Ovary (tissue), 9 donors: ENCODE measurements around the gene TNFSF8. TPM values are rescaled to one million over a fixed set of nuclear protein-coding genes. Genes with fewer than 3 reads are reported as not detected.

ENCODE experiments used
- DNase-seq, 5 donors: peaks; one replicate each; pipeline ENCODE4 v3.0.0-alpha.2; 2019 to 2020
- H3K27ac ChIP-seq, 2 donors: fragments of 200-600 bp; one replicate each; pipeline versions ENCODE4 v1.5.1 to v1.8.0; 2019 to 2022
- H3K27me3 ChIP-seq: fragments of 200-600 bp; one replicate; pipeline ENCODE4 v1.8.0; 2022
- H3K36me3 ChIP-seq: fragments of 200-600 bp; sonication (generic); one replicate; pipeline ENCODE4 v1.5.1; 2019
- H3K4me1 ChIP-seq: one replicate; pipeline ENCODE4 v1.8.1; 2013; ENCODE audit warnings: mild to moderate bottlenecking, moderate library complexity; ENCODE audit not compliant: insufficient read depth
- H3K4me3 ChIP-seq: fragments of 200-600 bp; sonication (generic); one replicate; pipeline ENCODE4 v1.5.1; 2017
- H3K9me3 ChIP-seq, 2 donors: fragments of 200-600 bp in 1 of 2; sonication (generic) in 1 of 2; one replicate each; pipeline versions ENCODE4 v1.5.1 to v1.8.1; 2013 to 2019; ENCODE audit warnings: mild to moderate bottlenecking in 1 of 2, moderate library complexity in 1 of 2
- EP300 ChIP-seq: sonication (generic); formaldehyde crosslinking; IDR thresholded peaks from one replicate; pipeline ENCODE4 v1.6.1; 2017; ENCODE audit warnings: antibody characterized with exemption
- POLR2A ChIP-seq: fragments of 450-650 bp; IDR thresholded peaks from one replicate; pipeline ENCODE4 v1.6.1; 2017; ENCODE audit warnings: antibody characterized with exemption, mild to moderate bottlenecking, moderate library complexity
- WGBS, 3 donors: extraction: QIAGEN DNeasy Blood & Tissue Kit in 1 of 3; methylation state at CpG; one replicate each; pipeline versions ENCODE4 v1.1.5 to v1.1.7; 2013 to 2017; 5-methylcytosine and 5-hydroxymethylcytosine counted together
- intact Hi-C, 4 donors: fragments of 100-400 bp; cut with DNase I; formaldehyde crosslinking; loops; one replicate each; pipeline versions ENCODE4 v1.11.0 to v1.15.1; 2022 to 2023
- polyA plus RNA-seq, 2 donors: library from polyadenylated mRNA; stranded (reverse); fragments of 200-250 nt in 1 of 2; fragments of 350-450 nt in 1 of 2; fragmentation: Illumina TruSeq in 1 of 2; extraction: RNeasy Lipid Tissue Mini Kit (QIAGEN cat#74804) in 1 of 2; gene quantifications; one replicate each; pipeline ENCODE4 v1.2.3, GENCODE V29; 2013 to 2014
- total RNA-seq, 7 donors: library from RNA; depleted of rRNA in 2 of 7; stranded (reverse); fragments of >200 nt in 2 of 7; fragmentation: NEBNext Ultra II Directional in 3 of 7; extraction: Animal tissue kit (Norgen Biotek cat#: 25700) in 3 of 7; gene quantifications; one replicate each; pipeline versions ENCODE4 v1.1.0 to v1.2.4, GENCODE V29; 2016 to 2023
- TF ChIP-seq, protein P1 (sequence below), 3 donors: fragments of 450-650 bp in 2 of 3; fragments of 200-600 bp in 1 of 3; IDR thresholded peaks; one replicate each; pipeline versions ENCODE4 v1.5.1 to v1.8.0; 2016 to 2022; ENCODE audit warnings: antibody characterized with exemption in 3 of 3, mild to moderate bottlenecking in 1 of 3
- donor health status: DM: no; HTN: no; CAD: no; lungs with moderate emphysema.
- donor health status: DM: no; HTN: no; CAD: no.
- donor health status: Bipolar disorder and iron deficiency.
- donor health status: DM: yes; HTN: yes; CAD: no.
- donor health status: DM: no; HTN: no; CAD: no.
- donor health status: DM: yes; HTN: yes; CAD: no.

TNFSF8 gene
- total and polyA plus RNA-seq, 9 donors = 0.38 to 5.2 (median 1.0) TPM

DNA sequence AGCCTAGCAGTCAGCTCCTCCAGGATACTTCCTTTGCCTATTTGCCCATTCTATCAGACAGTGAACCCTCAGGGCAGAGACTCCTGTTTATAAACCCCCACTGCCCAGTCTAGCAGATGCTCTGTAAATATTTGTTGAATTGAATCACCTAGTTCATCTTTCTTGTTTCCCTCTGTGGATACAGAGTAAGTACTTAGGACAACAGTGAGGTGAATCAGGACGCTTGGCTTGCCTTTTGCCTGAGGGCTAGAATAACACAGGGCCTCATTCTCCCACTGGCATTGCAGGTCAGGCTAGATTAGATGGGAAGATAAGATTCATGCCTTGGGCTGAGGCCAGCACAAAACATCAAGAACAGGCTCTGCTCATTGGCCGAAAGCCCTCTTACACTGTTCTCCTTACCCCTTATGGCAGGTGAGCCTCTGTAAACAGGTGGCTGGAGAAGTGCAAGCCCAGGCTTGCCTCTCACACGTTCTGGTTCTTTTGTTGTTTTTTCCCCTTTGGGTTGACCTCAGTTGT, 22.2 kb downstream of the TNFSF8 start:
- Histone ChIP-seq H3K9me3 (no peaks in the 10 kb centered on the region), H3K27me3 (no peaks in the 10 kb centered on the region), H3K36me3 (no peaks in the 10 kb centered on the region), H3K4me3 (no peak overlapping the region), H3K27ac (no peak overlapping the region), H3K4me1 (no peaks in the 10 kb centered on the region)
- DNase-seq = no peak
- 65 to 76% (median 69%) methylated on average over 3 of the region's 3 CpGs for WGBS, 3 donors
- intact Hi-C loops = loop anchor here in 1 of 4 donors (10.0 kb wide), 1 partner anchor 163 kb away; no protein-coding TSS in a partner anchor
- TF ChIP-seq, protein P1, sequence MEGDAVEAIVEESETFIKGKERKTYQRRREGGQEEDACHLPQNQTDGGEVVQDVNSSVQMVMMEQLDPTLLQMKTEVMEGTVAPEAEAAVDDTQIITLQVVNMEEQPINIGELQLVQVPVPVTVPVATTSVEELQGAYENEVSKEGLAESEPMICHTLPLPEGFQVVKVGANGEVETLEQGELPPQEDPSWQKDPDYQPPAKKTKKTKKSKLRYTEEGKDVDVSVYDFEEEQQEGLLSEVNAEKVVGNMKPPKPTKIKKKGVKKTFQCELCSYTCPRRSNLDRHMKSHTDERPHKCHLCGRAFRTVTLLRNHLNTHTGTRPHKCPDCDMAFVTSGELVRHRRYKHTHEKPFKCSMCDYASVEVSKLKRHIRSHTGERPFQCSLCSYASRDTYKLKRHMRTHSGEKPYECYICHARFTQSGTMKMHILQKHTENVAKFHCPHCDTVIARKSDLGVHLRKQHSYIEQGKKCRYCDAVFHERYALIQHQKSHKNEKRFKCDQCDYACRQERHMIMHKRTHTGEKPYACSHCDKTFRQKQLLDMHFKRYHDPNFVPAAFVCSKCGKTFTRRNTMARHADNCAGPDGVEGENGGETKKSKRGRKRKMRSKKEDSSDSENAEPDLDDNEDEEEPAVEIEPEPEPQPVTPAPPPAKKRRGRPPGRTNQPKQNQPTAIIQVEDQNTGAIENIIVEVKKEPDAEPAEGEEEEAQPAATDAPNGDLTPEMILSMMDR (IDR thresholded peaks at IDR 0.05) = no peak
- TF ChIP-seq EP300 (no peak), POLR2A (no peak)

DNA sequence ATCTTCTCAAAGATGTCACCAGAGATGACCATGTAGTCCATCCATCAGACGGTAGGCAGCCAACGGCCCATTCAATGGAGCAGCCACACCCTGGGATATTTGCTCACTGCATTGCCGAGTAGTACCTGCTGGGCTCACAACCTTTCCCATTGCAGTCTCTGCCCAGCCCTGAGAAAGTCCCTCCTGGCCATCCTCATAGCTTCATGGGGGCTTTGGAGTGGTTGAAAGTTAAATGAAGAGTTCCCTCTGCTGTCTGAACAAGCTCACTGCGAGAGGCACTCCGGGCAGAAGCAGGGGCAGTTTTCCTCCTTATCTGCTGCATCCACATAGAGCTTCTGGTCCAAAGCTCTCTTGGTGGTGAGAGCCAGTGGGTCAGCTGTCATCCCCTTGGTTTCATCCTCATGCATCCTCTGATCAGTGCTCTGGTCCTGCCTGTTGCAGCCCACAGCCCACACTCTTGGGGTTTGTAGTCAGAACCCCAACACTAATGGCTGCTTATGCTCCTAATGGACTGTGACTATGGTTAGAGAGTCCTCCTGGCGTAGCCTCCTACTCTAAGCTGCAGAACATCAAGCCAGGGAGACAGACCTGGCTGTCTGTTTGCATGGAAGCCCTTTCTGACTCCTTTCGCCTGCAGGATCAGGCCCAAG, 23.3 kb downstream of the TNFSF8 start:
- TF ChIP-seq EP300 (no peak), POLR2A (no peak)
- TF ChIP-seq, protein P1 (IDR thresholded peaks at IDR 0.05) = no peak
- intact Hi-C loops = loop anchor here in 1 of 4 donors (10.0 kb wide), 1 partner anchor 162 kb away; no protein-coding TSS in a partner anchor

DNA sequence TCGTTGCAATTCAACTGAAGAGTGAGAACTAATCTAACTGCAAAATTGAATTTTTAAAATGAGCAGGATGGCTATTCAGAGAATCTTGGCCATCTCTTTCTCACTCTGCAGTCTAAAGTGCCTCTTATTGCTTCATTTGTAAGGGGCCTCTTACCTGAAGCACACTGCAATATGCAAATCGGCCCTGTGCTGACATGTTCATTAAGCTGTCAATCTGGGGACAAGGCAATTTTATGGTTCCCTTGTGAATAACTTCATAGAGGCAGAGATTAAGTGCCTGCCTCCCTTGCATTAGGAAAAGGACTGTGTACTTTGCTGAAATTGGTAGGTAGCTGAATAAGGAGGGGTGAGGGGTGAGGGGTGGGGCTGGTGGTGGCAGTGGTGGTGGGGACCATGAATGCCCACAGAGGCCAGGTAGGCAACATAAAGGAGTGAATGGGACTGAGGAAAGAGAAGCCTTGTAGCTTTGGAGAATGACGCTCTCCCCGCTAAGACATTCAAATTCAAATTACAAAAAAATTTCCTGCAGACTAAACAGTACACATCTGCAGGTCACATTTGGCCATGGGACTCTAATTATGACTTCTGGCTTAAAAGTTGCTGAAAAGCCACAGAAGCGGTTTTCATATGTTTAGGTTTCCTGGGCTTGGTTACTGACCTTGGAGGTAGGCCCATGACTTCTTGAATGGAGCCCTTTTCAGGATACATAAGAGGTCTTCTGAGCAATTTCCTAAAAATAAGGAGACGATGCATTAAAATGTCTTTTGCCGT, 25.0 kb downstream of the TNFSF8 start:
- Histone ChIP-seq H3K27me3 (no peaks in the 10 kb centered on the region), H3K36me3 (no peaks in the 10 kb centered on the region), H3K9me3 (no peaks in the 10 kb centered on the region), H3K4me3 (no peak overlapping the region), H3K4me1 (no peaks in the 10 kb centered on the region), H3K27ac (no peak overlapping the region)
- intact Hi-C loops = loop anchor here in 1 of 4 donors (10.0 kb wide), 1 partner anchor 161 kb away; no protein-coding TSS in a partner anchor
- no peak for DNase-seq
- 30 to 57% (median 48%) methylated on average over 7 of the region's 7 CpGs for WGBS, 3 donors
- TF ChIP-seq POLR2A (no peak), EP300 (no peak)
- TF ChIP-seq, protein P1 (IDR thresholded peaks at IDR 0.05) = no peak

More for the DNA sequence above, 23.3 kb downstream of the TNFSF8 start:
- Histone ChIP-seq H3K27ac (no peak overlapping the region), H3K9me3 (no peaks in the 10 kb centered on the region), H3K27me3 (no peaks in the 10 kb centered on the region), H3K4me1 (no peaks in the 10 kb centered on the region), H3K36me3 (no peaks in the 10 kb centered on the region), H3K4me3 (no peak overlapping the region)
- WGBS, 3 donors = 38 to 46% (median 44%) methylated on average over 7 of the region's 7 CpGs
- DNase-seq = no peak

DNA sequence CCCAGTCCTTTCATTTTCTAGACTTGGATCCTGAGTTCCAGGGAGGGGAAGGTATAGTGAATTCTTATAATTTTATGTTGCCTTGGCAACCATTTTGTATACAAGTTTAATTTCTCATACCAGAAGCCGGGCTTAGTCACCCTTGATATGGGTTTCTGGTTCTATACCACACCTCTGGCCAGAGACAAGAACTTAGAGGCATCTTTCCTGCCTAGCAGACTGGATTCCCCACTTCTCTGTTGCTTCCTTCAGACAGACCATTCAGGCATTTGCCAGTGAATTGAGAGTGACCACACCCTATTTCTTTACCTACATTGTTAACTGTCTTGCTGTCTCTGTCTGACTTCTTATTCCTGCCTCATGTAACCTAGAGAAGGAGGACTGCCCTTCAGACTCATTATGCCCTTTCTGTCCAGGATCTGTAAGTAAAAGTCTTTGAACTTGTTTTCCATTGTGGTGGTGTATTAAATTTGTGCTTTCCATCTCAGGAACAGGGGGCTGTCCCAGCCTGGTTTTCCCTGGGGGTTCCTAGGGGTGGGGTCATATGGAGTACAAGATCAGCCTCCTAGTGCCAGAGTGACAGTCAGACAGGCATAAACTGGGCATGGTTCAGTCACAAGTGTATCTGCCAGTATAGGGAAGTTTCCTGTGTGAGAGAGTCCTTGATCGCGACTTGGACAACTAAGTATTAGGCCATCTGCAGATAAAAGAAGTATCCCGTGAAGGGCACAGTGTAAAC, 27.4 kb downstream of the TNFSF8 start:
- Histone ChIP-seq H3K9me3 (no peaks in the 10 kb centered on the region), H3K27me3 (no peaks in the 10 kb centered on the region), H3K4me1 (no peaks in the 10 kb centered on the region), H3K36me3 (no peaks in the 10 kb centered on the region), H3K27ac (no peak overlapping the region), H3K4me3 (no peak overlapping the region)
- intact Hi-C loops = loop anchor here in 1 of 4 donors (10.0 kb wide), 1 partner anchor 158 kb away; no protein-coding TSS in a partner anchor
- no peak for DNase-seq
- TF ChIP-seq POLR2A (no peak), EP300 (no peak)
- TF ChIP-seq, protein P1 (IDR thresholded peaks at IDR 0.05) = no peak
- WGBS, 3 donors = 77 to 86% (median 84%) methylated on average over 4 of the region's 4 CpGs
